Measurements from ENCODE around the gene LIPH.

GRCh38 chr3:185527364-185527763 lies 25.0 kb downstream of the LIPH start:
- TF ChIP-seq, protein P1, sequence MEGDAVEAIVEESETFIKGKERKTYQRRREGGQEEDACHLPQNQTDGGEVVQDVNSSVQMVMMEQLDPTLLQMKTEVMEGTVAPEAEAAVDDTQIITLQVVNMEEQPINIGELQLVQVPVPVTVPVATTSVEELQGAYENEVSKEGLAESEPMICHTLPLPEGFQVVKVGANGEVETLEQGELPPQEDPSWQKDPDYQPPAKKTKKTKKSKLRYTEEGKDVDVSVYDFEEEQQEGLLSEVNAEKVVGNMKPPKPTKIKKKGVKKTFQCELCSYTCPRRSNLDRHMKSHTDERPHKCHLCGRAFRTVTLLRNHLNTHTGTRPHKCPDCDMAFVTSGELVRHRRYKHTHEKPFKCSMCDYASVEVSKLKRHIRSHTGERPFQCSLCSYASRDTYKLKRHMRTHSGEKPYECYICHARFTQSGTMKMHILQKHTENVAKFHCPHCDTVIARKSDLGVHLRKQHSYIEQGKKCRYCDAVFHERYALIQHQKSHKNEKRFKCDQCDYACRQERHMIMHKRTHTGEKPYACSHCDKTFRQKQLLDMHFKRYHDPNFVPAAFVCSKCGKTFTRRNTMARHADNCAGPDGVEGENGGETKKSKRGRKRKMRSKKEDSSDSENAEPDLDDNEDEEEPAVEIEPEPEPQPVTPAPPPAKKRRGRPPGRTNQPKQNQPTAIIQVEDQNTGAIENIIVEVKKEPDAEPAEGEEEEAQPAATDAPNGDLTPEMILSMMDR (IDR thresholded peaks at IDR 0.05) = no peak
- TF ChIP-seq POLR2AphosphoS5 (IDR thresholded peaks at IDR 0.05) (no peak), EP300 (IDR thresholded peaks at IDR 0.05; ENCODE audit: low read depth) (no peak)

All from transverse colon (tissue), 4 donors.